DND-41 (cell line): ENCODE data around the gene NTRK1.

Source experiments
- ATAC-seq: fragments of 200-7000 bp; cut with Tn5 transposase; 3 replicates; pipeline ENCODE4 v1.9.1; 2021; ENCODE audit warnings: low read depth; ENCODE audit not compliant: insufficient read depth
- DNase-seq: peaks from one replicate; pipeline ENCODE4 v3.0.0-alpha.2; 2020
- H2AFZ ChIP-seq: 2 replicates; pipeline ENCODE4 v1.6.0; 2012; ENCODE audit warnings: low read depth, low read length
- H3K27ac ChIP-seq: 2 replicates; pipeline ENCODE4 v1.5.1; 2012; ENCODE audit warnings: low read length, inconsistent platforms
- H3K27me3 ChIP-seq: fragments of 200-600 bp; sonication (generic); 2 replicates; pipeline ENCODE4 v1.6.0; 2012; ENCODE audit warnings: low read length, mild to moderate bottlenecking, inconsistent platforms; ENCODE audit not compliant: insufficient read depth, poor library complexity
- H3K36me3 ChIP-seq: 2 replicates; pipeline ENCODE4 v1.5.1; 2012; ENCODE audit warnings: low read length, inconsistent platforms; ENCODE audit not compliant: insufficient read depth
- H3K4me1 ChIP-seq: 2 replicates; pipeline ENCODE4 v1.5.1; 2012; ENCODE audit warnings: mild to moderate bottlenecking, low read length; ENCODE audit not compliant: insufficient read depth
- H3K4me2 ChIP-seq: 2 replicates; pipeline ENCODE4 v1.6.0; 2012; ENCODE audit warnings: mild to moderate bottlenecking, moderate library complexity, low read length, inconsistent platforms; ENCODE audit not compliant: insufficient read depth
- H3K4me3 ChIP-seq, 2 experiments: fragments of 200-600 bp in 1 of 2; shearing (Covaris generic) in 1 of 2; 2 replicates each; pipeline ENCODE4 v1.5.1; 2012 to 2016; ENCODE audit warnings: inconsistent platforms in 2 of 2, low read length in 2 of 2, mild to moderate bottlenecking in 2 of 2, low read depth in 1 of 2, moderate library complexity in 1 of 2
- H3K79me2 ChIP-seq: 2 replicates; pipeline ENCODE4 v1.6.0; 2012; ENCODE audit warnings: low read length, inconsistent platforms; ENCODE audit not compliant: insufficient read depth
- H3K9ac ChIP-seq: 2 replicates; pipeline ENCODE4 v1.6.0; 2012; ENCODE audit warnings: low read depth, mild to moderate bottlenecking, inconsistent platforms, low read length, moderate library complexity
- H3K9me3 ChIP-seq: 2 replicates; pipeline ENCODE4 v1.5.1; 2012; ENCODE audit warnings: low read length, moderate library complexity, mild to moderate bottlenecking, inconsistent platforms; ENCODE audit not compliant: insufficient read depth, severe bottlenecking
- H4K20me1 ChIP-seq: 2 replicates; pipeline ENCODE4 v1.6.0; 2012; ENCODE audit warnings: low read length; ENCODE audit not compliant: insufficient read depth
- CTCF ChIP-seq: IDR thresholded peaks from 2 replicates; pipeline ENCODE4 v1.5.1; 2012; ENCODE audit warnings: borderline replicate concordance, low read length, moderate library complexity, mild to moderate bottlenecking; ENCODE audit not compliant: poor library complexity, severe bottlenecking; ENCODE audit errors: extremely low read depth
- EZH2 ChIP-seq: IDR thresholded peaks from 3 replicates; pipeline ENCODE4 v1.6.1; 2012; ENCODE audit warnings: borderline replicate concordance, low read depth, mild to moderate bottlenecking, moderate library complexity, low read length, inconsistent platforms; ENCODE audit not compliant: severe bottlenecking

NTRK1 gene

GRCh38 chr1:156914440-156914856 is 53.8 kb downstream of the NTRK1 start:
- Histone ChIP-seq H3K36me3 (no peaks in the 10 kb centered on the region), H4K20me1 (peaks cover 13% of the 10 kb centered on the region), H3K27me3 (no peaks in the 10 kb centered on the region), H3K4me3 (no peak overlapping the region), H3K4me1 (peaks cover 3% of the 10 kb centered on the region; the same call in 1 of the 2 replicates), H3K79me2 (no peaks in the 10 kb centered on the region), H2AFZ (no peak overlapping the region), H3K9me3 (no peaks in the 10 kb centered on the region), H3K27ac (no peak overlapping the region), H3K4me2 (no peak overlapping the region), H3K9ac (no peak overlapping the region)
- ATAC-seq (no peak), DNase-seq (no peak)
- TF ChIP-seq EZH2: no peak
- no peak for TF ChIP-seq CTCF

- Histone ChIP-seq H4K20me1 (peaks cover 4% of the 10 kb centered on the region; the same call in 1 of the 2 replicates), H2AFZ (no peak within 1 kb of the TSS), H3K4me1 (no peaks in the 10 kb centered on the region), H3K27ac (no peak within 1 kb of the TSS), H3K79me2 (no peaks in the 10 kb centered on the region), H3K27me3 (peaks cover 8% of the 10 kb centered on the region), H3K9me3 (no peaks in the 10 kb centered on the region), H3K4me3 (no peak within 1 kb of the TSS), H3K36me3 (no peaks in the 10 kb centered on the region), H3K9ac (no peak within 1 kb of the TSS), H3K4me2 (no peak within 1 kb of the TSS)
- no peak for DNase-seq
- TF ChIP-seq CTCF: peak; percentile 16
- TF ChIP-seq EZH2: no peak
- no peak for ATAC-seq
These were observed 59.8 kb downstream of the NTRK1 start, which contains the start of gene LRRC71 for GRCh38 chr1:156920233-156921052. LRRC71 (plus strand) TSS chr1:156920632; CDS start chr1:156920804, 172 bp downstream.

GRCh38 chr1:156921053-156921529 is 60.4 kb downstream of the NTRK1 start:
- H3K27me3 ChIP-seq: peaks cover 8% of the 10 kb centered on the region
- no peaks in the 10 kb centered on the region for H3K79me2 ChIP-seq
- peaks cover 4% of the 10 kb centered on the region; the same call in 1 of the 2 replicates for H4K20me1 ChIP-seq
- no peak for DNase-seq
- H3K9ac ChIP-seq: no peak overlapping the region
- H3K4me1 ChIP-seq: no peaks in the 10 kb centered on the region
- H3K4me2 ChIP-seq: no peak overlapping the region
- H3K36me3 ChIP-seq: no peaks in the 10 kb centered on the region
- TF ChIP-seq CTCF: no peak
- no peak for TF ChIP-seq EZH2
- no peaks in the 10 kb centered on the region for H3K9me3 ChIP-seq
- no peak overlapping the region for H2AFZ ChIP-seq
- H3K4me3 ChIP-seq: no peak overlapping the region
- ATAC-seq: no peak
- H3K27ac ChIP-seq: no peak overlapping the region
